ENCODE results near the gene INKA2. TPM values are rescaled to one million over a fixed set of nuclear protein-coding genes. Genes with fewer than 3 reads are reported as not detected.
A peak's percentile ranks its signal among the peaks of the same experiment; 100 is the strongest.

Gene INKA2
- total and polyA plus RNA-seq, 4 donors: 0.26 to 0.67 (median 0.52) TPM

GRCh38 chr1:111733183-111733991 is 5.8 kb downstream of the INKA2 start:
- H3K27ac ChIP-seq (ENCODE audit: low read depth in 1 of 2, low read length in 2 of 2): peak overlapping the region; percentile 1 to 71
- peaks cover 0 to 9% (median 1%) of the 10 kb centered on the region in 4 donors for H3K4me1 ChIP-seq (ENCODE audit: control insufficient read depth in 4 of 4, insufficient read depth in 4 of 4, low read length in 3 of 4)
- no peak overlapping the region for H3K4me3 ChIP-seq (ENCODE audit: low read depth in 1 of 3, low read length in 3 of 3)
- no peaks in the 10 kb centered on the region for H3K27me3 ChIP-seq (ENCODE audit: control insufficient read depth in 4 of 4, insufficient read depth in 4 of 4, low read length in 3 of 4)
- TF ChIP-seq NR2F2 (IDR thresholded peaks at IDR 0.05) (peak; percentile 67), FOXA1 (IDR thresholded peaks at IDR 0.05) (no peak)
- DNase-seq (ENCODE audit: low spot score): no peak
- no peaks in the 10 kb centered on the region for H3K36me3 ChIP-seq (ENCODE audit: control insufficient read depth in 4 of 4, insufficient read depth in 3 of 4, low read depth in 1 of 4, low read length in 3 of 4)
- no peaks in the 10 kb centered on the region for H3K9me3 ChIP-seq (ENCODE audit: control insufficient read depth in 4 of 4, low read length in 3 of 4)
- no peak overlapping the region for H3K9ac ChIP-seq (ENCODE audit: low read depth in 1 of 2, low read length in 2 of 2)
- 70% methylated on average over 9 of the region's 9 CpGs for WGBS

- TF ChIP-seq NR2F2 (IDR thresholded peaks at IDR 0.05) (no peak), RXRA (IDR thresholded peaks at IDR 0.05) (no peak), MAX (IDR thresholded peaks at IDR 0.05) (no peak), HNF4G (IDR thresholded peaks at IDR 0.05) (no peak), FOXA2 (IDR thresholded peaks at IDR 0.05) (no peak), HNF4A (conservative IDR thresholded peaks at IDR 0.05) (no peak), FOXA1 (IDR thresholded peaks at IDR 0.05) (no peak), CTCF (IDR thresholded peaks at IDR 0.05; ENCODE audit: low read depth, low read length, missing input control) (no peak), ZBTB33 (IDR thresholded peaks at IDR 0.05) (no peak), SP1 (IDR thresholded peaks at IDR 0.05) (no peak), ATF3 (IDR thresholded peaks at IDR 0.05) (no peak)
- no peak overlapping the region for H3K4me3 ChIP-seq (ENCODE audit: low read depth in 1 of 3, low read length in 3 of 3)
- H3K36me3 ChIP-seq (ENCODE audit: control insufficient read depth in 4 of 4, insufficient read depth in 3 of 4, low read depth in 1 of 4, low read length in 3 of 4): no peaks in the 10 kb centered on the region
- H3K27ac ChIP-seq (ENCODE audit: low read depth in 1 of 2, low read length in 2 of 2): peak overlapping the region in 1 of 2 donors; percentile 71
- H3K9me3 ChIP-seq (ENCODE audit: control insufficient read depth in 4 of 4, low read length in 3 of 4): no peaks in the 10 kb centered on the region
- peaks cover 0 to 7% (median 0%) of the 10 kb centered on the region in 4 donors for H3K4me1 ChIP-seq (ENCODE audit: control insufficient read depth in 4 of 4, insufficient read depth in 4 of 4, low read length in 3 of 4)
- H3K27me3 ChIP-seq (ENCODE audit: control insufficient read depth in 4 of 4, insufficient read depth in 4 of 4, low read length in 3 of 4): no peaks in the 10 kb centered on the region
- DNase-seq (ENCODE audit: low spot score): no peak
- no peak overlapping the region for H3K9ac ChIP-seq (ENCODE audit: low read depth in 1 of 2, low read length in 2 of 2)
- 95% methylated on average over 7 of the region's 7 CpGs for WGBS
Observed at GRCh38 chr1:111732718-111733117, 6.5 kb downstream of the INKA2 start.

- H3K9ac ChIP-seq (ENCODE audit: low read depth in 1 of 2, low read length in 2 of 2): no peak overlapping the region
- H3K4me3 ChIP-seq (ENCODE audit: low read depth in 1 of 3, low read length in 3 of 3): no peak overlapping the region
- no peak for TF ChIP-seq FOXA1 (IDR thresholded peaks at IDR 0.05)
- TF ChIP-seq CTCF (IDR thresholded peaks at IDR 0.05; ENCODE audit: low read depth, low read length, missing input control): no peak
- TF ChIP-seq EGR1 (IDR thresholded peaks at IDR 0.05; ENCODE audit: low read depth in 2 of 2): no peak
- TF ChIP-seq HNF4G (IDR thresholded peaks at IDR 0.05): no peak
- TF ChIP-seq RXRA (IDR thresholded peaks at IDR 0.05): no peak
- H3K36me3 ChIP-seq (ENCODE audit: control insufficient read depth in 4 of 4, insufficient read depth in 3 of 4, low read depth in 1 of 4, low read length in 3 of 4): no peaks in the 10 kb centered on the region
- H3K27me3 ChIP-seq (ENCODE audit: control insufficient read depth in 4 of 4, insufficient read depth in 4 of 4, low read length in 3 of 4): no peaks in the 10 kb centered on the region
- no peaks in the 10 kb centered on the region for H3K9me3 ChIP-seq (ENCODE audit: control insufficient read depth in 4 of 4, low read length in 3 of 4)
- 88% methylated on average over 6 of the region's 6 CpGs for WGBS
- DNase-seq (ENCODE audit: low spot score): no peak
- no peak overlapping the region for H3K27ac ChIP-seq (ENCODE audit: low read depth in 1 of 2, low read length in 2 of 2)
- peaks cover 0 to 5% (median 0%) of the 10 kb centered on the region in 4 donors for H3K4me1 ChIP-seq (ENCODE audit: control insufficient read depth in 4 of 4, insufficient read depth in 4 of 4, low read length in 3 of 4)
Observed at GRCh38 chr1:111731956-111732355, 7.2 kb downstream of the INKA2 start.
